GM19023 (cell line): ENCODE data around the gene ORAI3.
A peak's percentile ranks its signal among the peaks of the same experiment; 100 is the strongest.

Experiments used
- ATAC-seq: cut with Tn5 transposase; IDR thresholded peaks from one replicate; pipeline ENCODE4 v1.9.1; 2021; ENCODE audit warnings: mild to moderate bottlenecking, moderate library complexity; ENCODE audit not compliant: unreplicated experiment

Gene ORAI3

DNA sequence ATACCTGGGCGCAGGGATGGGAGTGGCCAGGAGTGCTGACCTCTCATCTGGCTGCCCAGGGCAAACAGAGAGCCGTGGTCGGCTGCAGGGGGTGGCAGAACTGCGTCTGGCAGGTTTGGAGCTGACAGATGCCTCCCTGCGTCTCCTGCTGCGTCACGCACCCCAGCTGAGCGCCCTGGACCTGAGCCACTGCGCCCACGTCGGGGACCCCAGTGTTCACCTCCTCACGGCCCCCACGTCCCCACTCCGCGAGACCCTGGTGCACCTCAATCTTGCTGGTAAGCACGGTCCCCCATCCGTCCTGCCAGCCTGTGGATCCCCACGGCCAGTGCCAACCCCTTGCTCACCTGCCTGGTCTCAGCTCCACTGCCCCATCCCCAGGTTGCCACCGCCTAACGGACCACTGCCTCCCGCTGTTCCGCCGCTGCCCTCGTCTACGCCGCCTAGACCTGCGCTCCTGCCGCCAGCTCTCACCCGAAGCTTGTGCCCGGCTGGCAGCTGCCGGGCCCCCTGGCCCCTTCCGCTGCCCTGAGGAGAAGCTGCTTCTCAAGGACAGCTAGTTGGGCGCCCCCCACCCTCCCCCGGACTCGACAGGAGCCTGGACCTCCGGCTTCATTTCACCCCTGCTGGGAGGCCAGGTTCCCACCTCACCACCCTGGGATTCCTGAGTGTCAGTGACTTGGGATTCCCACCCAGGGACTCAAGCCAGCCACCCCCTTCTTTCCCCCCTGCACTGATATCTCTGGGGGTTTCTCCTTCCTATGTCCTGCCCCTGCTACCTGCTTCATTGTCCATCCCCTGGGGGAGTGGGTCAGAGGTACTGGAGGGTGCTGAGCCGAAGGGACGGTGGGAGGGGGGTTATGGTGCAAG, 2.0 kb upstream of the ORAI3 start:
- ATAC-seq = no peak

DNA sequence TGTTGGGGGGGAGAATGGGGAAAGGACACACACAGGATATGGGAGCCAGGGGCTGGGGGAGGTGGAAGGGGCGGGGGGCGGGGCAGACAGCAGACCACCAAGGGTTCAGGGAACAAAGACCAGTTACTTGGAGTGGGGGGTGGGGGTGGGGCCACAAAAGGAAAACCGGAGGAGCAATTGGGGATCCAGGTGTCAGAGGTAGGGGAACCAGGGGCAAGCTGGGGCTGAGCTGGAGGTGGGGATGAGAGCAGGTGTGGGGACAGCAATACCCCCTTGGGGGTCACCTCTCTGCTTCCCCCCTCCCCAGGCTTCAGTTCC, 1.4 kb upstream of the ORAI3 start:
- no peak for ATAC-seq

DNA sequence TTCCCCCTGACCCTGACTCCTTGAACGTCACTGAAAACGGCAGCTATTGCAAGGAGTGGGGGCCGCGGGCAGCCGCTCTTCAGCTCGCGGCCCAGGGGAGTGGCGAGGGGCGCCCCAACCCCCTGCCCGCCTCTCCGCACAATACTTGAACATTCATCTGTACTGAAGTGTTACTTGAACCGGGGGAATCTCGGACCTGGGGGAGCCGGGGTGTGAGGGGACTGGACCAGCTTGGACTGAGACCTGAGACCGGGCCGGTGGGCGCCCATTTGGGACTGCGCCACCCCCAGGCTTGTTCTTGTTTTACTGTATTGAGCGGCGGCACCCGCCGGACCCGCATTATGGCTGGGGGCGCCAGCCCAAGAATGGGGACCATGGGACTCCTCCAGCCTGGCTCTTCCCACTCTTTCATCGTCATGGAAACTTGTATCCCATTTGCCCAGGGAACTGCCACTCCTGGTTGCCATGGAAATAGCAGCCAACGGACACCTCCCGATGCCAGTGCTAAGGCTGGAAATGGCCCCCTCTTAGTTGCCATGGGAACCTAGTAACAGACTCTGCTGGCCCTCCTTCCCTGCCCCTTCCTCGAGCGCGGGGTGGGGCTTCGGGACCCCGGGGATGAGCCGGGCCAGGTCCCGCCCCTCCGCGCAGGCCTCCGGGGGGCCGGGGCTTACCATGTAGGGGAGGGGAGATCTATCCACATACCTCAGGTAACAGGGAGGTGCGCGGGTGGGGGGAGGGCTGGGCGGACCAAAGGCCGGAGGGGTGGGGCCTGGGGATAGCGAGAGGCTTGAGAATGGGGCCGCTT, 805 bp upstream of the ORAI3 start:
- peak; percentile 4 for ATAC-seq

DNA sequence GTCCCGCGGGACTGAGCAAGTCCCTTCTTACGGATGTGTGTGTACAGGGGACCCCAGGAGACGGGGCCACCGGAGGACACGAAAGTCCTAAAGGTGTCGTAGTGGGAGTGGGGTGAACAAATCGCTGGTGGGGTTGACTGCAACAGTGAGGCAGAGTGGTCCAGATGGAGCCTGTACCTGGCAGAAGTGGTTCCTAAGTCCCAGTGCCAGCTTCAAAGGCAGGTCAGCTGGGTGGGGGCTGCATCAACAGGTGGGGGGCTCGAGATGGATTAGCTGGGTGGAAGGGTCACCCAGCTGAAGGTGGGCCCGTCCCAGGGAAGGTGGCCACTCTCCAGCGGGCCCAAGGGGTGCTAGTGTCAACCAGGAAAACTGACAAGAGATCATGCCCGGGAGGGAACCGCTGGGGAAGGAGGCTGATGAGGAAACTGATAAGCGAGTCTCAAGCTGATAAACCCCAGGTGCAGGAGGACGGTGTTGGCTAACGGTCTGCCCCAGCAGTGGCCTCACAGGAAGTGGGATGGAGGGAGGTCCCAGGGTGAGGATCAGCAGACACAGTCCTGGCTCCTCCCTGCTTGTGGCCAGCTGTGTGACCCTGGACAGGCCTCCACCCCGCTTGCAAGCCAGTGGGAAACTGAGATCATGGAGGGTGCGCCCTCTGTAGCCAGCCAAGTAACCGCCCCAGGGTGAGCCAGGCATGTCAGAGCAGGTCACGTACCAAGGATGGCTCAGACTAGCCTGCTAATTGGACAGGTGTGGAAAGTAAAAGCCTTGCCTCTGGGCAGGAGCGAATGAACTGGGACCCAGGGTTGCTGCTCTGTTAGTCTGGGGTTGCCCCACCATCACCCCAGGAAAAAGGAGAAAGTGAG, 1.0 kb downstream of the ORAI3 start:
- ATAC-seq = peak; percentile 51

DNA sequence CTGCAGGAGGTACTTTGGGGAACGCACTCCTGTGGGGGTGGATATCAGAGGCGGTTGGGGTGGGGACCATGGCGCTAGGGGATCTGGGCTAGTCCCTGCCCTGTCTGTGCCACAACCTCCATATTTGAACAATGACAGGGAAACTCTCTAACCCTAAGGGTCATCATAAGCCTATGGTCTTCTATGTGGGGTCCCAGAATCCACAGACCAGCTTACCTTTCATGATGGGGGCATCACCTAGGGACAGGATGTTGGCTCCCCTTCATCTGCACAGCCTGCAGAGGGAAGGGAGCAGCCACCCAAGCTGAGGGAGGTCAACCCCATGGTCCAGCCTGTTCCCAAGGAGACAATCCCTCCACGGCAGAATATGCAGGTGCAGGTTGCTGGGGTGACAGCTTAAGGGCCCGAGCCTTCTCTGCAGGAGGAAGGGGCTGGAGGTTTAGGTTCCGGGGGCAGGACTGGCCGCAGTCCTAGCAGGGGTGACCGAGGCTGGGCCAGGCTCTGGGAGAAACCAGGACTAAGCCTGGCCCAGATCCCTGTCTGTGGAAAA, 1.7 kb downstream of the ORAI3 start:
- ATAC-seq = no peak

DNA sequence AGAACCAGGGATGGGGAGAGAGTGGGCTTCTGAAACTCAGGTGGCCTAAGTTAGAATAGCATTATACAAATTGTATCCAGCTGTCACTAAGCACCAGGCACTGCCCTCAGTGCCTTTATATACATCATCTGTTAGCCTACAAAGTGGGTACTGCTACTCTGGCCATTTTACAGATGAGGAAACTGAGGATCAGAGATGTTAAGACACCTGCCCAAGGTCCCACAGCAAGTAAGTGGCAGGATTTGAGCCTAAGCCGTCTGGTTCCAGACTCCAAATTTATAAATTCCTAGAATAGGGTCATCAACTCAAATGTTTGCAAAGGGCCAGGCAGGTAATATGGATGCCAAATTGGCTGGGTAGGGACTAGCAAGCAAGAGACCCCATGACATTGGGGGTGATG, 2.3 kb downstream of the ORAI3 start:
- no peak for ATAC-seq

DNA sequence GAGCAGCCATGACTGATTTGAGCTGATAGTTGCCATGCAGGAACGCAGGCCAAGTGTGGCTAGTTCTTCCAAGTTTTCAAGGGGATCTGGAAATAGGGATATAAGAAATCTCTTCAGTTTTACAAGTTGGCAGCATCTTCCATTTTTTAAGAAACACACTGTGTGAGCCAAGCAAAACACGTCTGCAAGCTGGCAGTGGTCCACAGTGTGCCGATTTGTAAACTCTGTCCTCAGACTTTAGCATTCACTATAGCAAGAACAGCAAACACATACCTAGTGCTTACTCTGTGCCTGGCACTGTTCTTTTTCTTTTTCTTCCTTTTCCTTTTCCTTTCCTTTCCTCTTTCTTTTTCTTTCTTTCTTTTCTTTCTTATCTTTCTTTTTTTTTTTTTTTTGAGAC, 2.9 kb downstream of the ORAI3 start:
- no peak for ATAC-seq

DNA sequence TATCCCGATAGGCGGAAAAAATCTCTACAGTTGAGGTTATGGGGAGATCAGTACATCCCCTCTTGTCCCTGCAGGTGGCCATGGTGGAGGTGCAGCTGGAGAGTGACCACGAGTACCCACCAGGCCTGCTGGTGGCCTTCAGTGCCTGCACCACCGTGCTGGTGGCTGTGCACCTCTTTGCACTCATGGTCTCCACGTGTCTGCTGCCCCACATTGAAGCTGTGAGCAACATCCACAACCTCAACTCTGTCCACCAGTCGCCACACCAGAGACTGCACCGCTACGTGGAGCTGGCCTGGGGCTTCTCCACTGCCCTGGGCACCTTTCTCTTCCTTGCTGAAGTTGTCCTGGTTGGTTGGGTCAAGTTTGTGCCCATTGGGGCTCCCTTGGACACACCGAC, 4.2 kb downstream of the ORAI3 start:
- ATAC-seq = no peak

DNA sequence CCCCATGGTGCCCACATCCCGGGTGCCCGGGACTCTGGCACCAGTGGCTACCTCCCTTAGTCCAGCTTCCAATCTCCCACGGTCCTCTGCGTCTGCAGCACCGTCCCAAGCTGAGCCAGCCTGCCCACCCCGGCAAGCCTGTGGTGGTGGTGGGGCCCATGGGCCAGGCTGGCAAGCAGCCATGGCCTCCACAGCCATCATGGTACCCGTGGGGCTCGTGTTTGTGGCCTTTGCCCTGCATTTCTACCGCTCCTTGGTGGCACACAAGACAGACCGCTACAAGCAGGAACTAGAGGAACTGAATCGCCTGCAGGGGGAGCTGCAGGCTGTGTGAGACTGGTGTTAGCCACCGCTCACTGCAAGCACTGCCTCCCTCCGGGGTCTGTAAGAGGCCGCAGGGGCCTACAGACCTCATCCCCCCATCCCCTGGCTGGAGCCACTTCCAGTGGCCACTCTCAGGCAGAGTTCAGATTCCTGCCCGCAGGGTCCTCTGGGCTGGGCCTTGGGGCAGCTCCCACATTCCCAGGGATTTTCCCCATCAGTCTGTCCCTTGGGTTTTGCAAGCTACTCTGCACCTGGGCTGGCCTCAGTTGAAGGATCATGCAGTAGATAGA, 4.8 kb downstream of the ORAI3 start:
- ATAC-seq = no peak

DNA sequence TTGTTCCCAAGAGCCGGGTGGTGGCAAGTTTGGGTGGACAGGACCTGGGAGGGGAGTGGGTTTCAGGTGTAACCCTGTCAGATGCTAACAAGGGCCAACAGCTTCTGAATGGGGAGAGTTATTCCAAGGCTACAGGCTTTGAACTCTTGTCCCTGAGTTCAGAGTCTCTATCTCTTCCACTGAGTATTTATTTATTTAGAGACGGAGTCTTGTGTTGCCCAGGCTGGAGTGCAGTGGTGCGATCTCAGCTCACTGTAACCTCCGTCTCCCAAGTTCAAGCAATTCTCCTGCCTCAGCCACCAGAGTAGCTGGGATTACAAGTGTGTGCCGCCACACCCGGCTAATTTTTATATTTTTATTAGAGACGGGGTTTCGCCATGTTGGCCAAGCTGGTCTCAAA, 6.1 kb downstream of the ORAI3 start:
- ATAC-seq = no peak

DNA sequence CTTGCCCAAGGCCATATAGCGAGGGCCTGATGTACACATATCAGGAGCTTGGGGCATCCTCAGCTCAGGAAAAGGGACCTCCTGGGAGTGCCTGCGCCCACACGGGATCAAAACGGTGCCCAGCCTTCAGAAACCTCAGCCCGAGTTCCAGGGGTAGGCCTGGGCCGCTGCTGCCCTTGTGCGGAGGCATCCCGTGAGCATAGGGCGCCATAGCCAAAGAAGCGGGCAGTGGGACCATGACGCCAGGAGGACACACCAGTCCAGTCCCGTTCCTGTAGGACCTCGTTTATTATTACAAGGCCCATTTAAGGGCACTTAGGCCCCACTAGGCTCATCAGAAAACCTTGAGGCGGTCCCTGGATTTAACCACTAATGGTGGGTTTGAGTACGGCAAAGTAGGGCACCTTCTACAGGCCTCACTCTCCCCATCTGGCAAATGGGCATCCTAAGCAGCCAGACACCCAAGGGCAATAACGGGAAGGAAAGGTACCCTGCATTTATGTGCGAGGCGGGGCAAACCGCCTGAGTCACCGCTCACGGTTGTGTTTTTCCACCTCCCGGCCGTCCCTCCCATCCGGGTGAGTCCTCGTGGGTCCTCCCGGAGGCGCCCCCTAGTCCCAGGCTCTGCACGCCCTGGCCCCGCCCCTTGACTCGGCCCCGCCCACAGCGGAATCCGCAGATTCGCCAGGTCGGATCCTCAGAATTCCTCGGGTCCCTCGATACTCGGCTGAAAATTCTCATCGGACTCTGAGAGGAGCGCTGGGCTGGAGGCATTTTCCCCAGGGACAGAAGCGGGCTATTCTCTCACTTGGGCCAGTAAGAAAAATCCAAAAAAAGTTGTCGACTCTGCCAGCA, 8.0 kb downstream of the ORAI3 start:
- ATAC-seq = peak; percentile 47

DNA sequence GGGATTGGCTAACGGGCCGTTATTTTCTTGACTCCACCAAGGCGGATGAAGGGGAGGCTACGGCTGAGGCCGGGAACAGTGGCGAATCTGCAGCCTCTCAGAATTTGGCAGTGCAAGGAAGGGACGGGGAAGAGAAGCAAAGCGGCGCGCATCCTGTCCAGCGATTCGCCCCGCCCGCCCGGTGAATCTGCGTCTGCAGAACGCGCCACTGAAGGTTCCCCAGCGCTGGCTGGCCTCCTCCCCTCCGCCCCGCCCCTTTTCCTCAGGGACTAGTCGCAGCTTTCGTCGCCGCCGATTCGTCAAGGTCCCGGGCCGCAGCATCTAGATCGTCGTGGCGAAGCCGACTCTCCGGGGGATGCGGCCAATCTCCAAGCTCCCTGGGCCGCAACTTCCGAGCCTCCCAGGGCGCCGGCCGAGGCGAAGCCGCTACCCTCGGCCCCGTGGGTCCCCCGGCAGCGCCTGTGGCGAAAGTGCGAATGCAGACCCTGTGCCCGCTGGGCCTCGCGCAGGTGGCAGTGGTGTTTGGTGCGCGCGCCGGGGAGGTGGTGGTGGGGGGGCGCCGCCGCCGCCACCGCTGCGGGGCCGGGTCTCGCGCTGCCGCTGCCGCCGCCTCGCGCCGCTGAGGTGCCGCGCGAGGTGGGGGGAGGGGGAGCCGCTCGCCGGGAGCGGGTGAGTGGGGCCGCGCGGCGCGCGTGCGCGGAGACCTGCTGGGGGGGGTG, 8.7 kb downstream of the ORAI3 start, which contains the start of gene SETD1A:
Gene SETD1A, plus strand, starts transcription at position 299 of the 719 bp plus-strand sequence. CDS start 978 bp downstream, outside the sequence.
- ATAC-seq = peak; percentile 74

DNA sequence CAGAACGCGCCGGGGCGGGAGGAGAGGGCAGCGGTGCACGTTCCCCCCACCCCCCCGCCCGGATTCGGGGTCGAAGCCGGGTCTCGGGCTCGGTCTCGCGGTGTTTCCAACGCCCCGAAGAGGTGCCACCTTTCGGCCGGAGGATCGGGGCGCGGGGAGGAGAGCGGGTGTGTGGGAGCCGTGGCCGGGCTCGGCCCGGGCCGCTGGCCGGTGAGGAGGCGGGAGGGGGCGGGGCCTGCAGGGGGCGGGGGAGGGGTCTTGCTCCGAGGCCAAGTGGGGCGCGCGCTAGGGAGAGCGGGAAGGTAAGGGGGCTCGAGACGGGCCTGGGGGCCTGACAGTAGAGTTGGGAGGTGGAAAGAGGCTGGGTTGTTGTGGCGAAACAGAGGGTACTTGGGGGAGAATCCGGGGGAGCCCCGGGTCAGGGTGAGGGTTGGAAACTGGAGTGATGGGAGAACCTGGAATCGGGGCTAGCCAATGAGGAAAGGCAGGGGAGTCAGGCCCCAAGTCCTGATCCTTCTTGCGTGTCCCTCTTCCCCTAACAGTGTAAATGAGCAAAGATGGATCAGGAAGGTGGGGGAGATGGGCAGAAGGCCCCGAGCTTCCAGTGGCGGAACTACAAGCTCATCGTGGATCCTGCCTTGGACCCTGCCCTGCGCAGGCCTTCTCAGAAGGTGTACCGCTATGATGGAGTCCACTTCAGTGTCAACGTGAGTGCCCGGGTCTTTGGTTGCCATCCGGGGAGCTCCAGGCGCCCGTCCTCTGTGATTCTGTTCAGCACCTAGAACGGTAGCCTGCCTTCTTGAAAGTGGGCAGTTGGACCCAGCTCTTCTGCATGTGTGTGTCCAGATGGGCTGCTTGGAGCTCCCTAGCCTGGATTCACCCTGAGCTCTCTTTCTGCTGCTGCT, 9.6 kb downstream of the ORAI3 start:
- ATAC-seq = peak; percentile 24

DNA sequence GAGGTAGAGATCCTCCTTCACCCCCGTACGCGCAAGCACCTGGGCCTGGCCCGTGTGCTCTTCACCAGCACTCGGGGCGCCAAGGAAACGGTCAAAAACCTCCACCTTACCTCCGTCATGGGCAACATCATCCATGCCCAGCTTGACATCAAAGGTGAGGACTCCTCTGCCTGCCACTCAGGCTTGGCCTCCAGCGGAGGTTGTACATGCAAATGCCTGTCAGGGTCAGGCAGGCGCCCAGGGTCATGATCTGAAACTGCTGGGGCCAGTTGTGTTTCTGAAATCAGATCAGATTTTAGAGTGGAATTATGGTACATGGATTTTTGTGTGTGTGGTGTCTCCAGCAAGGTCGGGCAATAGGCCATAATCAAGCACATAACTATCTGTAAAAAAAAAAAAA, 12.5 kb downstream of the ORAI3 start:
- ATAC-seq = no peak

DNA sequence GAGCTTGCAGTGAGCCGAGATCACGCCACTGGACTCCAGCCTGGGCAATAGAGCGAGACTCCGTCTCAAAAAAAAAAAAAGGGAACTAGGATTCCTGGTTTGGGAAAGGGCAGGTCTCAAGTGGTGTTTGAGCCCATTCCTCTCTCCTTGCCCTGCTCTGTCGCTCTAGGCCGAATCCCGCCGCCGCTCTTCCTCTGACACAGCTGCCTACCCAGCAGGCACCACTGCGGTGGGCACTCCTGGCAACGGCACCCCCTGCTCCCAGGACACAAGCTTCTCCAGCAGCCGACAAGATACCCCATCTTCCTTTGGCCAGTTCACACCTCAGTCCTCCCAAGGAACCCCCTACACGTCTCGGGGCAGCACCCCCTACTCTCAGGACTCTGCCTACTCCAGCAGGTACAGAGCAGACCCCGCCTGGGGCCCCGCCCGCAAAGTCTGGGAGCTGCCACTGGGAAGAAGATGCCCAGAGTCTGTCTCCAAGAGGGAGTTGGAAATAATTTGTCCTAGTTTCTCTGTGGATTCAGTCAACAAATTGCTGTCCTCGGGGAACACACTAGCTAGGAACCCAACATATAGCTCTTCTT, 15.2 kb downstream of the ORAI3 start:
- ATAC-seq = no peak

DNA sequence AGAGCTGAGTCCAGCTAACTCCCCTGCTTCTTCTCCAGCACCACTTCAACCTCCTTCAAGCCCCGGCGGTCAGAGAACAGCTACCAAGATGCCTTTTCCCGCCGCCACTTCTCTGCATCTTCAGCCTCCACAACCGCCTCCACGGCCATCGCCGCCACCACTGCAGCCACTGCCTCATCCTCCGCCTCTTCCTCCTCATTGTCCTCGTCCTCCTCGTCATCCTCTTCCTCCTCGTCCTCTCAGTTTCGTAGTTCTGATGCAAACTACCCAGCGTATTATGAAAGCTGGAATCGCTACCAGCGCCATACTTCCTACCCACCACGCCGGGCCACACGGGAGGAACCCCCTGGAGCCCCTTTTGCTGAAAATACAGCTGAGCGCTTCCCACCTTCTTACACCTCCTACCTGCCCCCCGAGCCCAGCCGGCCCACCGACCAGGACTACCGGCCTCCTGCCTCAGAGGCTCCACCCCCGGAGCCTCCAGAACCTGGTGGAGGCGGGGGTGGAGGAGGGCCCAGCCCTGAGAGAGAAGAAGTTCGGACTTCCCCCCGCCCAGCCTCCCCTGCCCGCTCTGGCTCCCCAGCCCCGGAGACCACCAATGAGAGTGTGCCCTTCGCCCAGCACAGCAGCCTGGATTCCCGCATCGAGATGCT, 15.8 kb downstream of the ORAI3 start:
- ATAC-seq = no peak

DNA sequence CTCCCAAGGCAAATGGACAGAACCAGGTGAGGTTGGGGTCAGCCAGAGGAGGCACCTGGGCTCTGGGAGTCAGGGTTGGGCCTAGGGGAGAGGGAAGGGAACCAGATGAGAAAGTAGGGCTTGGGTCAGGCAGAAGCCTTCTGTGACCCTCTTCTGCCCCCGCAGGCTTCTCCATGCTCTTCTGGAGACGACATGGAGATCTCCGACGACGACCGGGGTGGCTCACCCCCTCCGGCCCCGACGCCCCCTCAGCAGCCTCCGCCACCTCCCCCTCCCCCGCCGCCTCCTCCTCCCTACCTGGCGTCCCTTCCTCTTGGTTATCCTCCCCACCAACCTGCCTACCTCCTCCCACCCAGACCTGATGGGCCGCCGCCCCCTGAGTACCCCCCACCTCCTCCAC, 16.6 kb downstream of the ORAI3 start:
- no peak for ATAC-seq
